Neural progenitor cell (in vitro differentiated cells): ENCODE results near the gene TNFRSF8. TPM values are rescaled to one million over a fixed set of nuclear protein-coding genes. Genes with fewer than 3 reads are reported as not detected.

Source experiments
- DNase-seq: peaks from one replicate; pipeline ENCODE4 v3.0.0-alpha.2; 2016; ENCODE audit warnings: low spot score
- H2AFZ ChIP-seq: fragments of 200-600 bp; sonication (generic); replicated peaks from 2 replicates; pipeline ENCODE4 v1.6.1; 2016; ENCODE audit warnings: antibody characterized with exemption
- H3F3A ChIP-seq: fragments of 200-600 bp; sonication (generic); 2 replicates; pipeline ENCODE4 v1.6.1; 2016; ENCODE audit warnings: antibody characterized with exemption, low read depth
- H3K27ac ChIP-seq: fragments of 200-600 bp; sonication (generic); 2 replicates; pipeline ENCODE4 v1.5.1; 2016; ENCODE audit warnings: mild to moderate bottlenecking
- H3K27me3 ChIP-seq: fragments of 200-600 bp; sonication (generic); 2 replicates; pipeline ENCODE4 v1.6.1; 2016; ENCODE audit warnings: mild to moderate bottlenecking, moderate library complexity
- H3K36me3 ChIP-seq: fragments of 200-600 bp; sonication (generic); 2 replicates; pipeline ENCODE4 v1.5.1; 2016
- H3K4me1 ChIP-seq: fragments of 200-600 bp; sonication (generic); 2 replicates; pipeline ENCODE4 v1.6.1; 2016; ENCODE audit warnings: mixed run types
- H3K4me2 ChIP-seq: fragments of 200-600 bp; sonication (generic); 2 replicates; pipeline ENCODE4 v1.6.1; 2016
- H3K4me3 ChIP-seq: fragments of 200-600 bp; sonication (generic); 2 replicates; pipeline ENCODE4 v1.5.1; 2016
- H3K79me2 ChIP-seq: fragments of 200-600 bp; sonication (generic); 2 replicates; pipeline ENCODE4 v1.6.1; 2016; ENCODE audit warnings: low read depth
- H3K9ac ChIP-seq: fragments of 200-600 bp; sonication (generic); 2 replicates; pipeline ENCODE4 v1.6.1; 2016
- H3K9me3 ChIP-seq: fragments of 200-600 bp; sonication (generic); 2 replicates; pipeline ENCODE4 v1.5.1; 2016; ENCODE audit warnings: low read depth
- H4K20me1 ChIP-seq: fragments of 200-600 bp; sonication (generic); 2 replicates; pipeline ENCODE4 v1.6.1; 2016; ENCODE audit warnings: low read depth
- H3K27ac Mint-ChIP-seq: 3 replicates; pipeline ENCODE4 v1.8.0; 2021; ENCODE audit warnings: mixed read lengths
- H3K27me3 Mint-ChIP-seq: 2 replicates; pipeline ENCODE4 v1.8.0; 2022; ENCODE audit warnings: low read depth, mild to moderate bottlenecking, inconsistent platforms, moderate library complexity, mixed read lengths; ENCODE audit not compliant: insufficient read depth
- H3K36me3 Mint-ChIP-seq: 3 replicates; pipeline ENCODE4 v1.8.0; 2021; ENCODE audit warnings: mixed read lengths
- H3K4me1 Mint-ChIP-seq: 3 replicates; pipeline ENCODE4 v1.8.0; 2021; ENCODE audit warnings: mixed read lengths
- H3K4me3 Mint-ChIP-seq: 3 replicates; pipeline ENCODE4 v1.8.0; 2021; ENCODE audit warnings: mild to moderate bottlenecking, moderate library complexity, mixed read lengths
- H3K9me3 Mint-ChIP-seq: 3 replicates; pipeline ENCODE4 v1.8.0; 2020; ENCODE audit warnings: mixed read lengths
- CTCF ChIP-seq: fragments of 200-600 bp; sonication (generic); IDR thresholded peaks from 2 replicates; pipeline ENCODE4 v1.5.1; 2017; ENCODE audit warnings: antibody characterized with exemption, mild to moderate bottlenecking
- EZH2 ChIP-seq: fragments of 200-600 bp; sonication (generic); IDR thresholded peaks from 2 replicates; pipeline ENCODE4 v1.6.1; 2017; ENCODE audit warnings: antibody characterized with exemption, mild to moderate bottlenecking, moderate library complexity
- EZH2phosphoT487 ChIP-seq: fragments of 200-600 bp; sonication (generic); IDR thresholded peaks from 2 replicates; pipeline ENCODE4 v1.6.1; 2017; ENCODE audit warnings: antibody characterized with exemption
- total RNA-seq: library from RNA; depleted of rRNA; stranded (reverse); fragments of >200 nt; gene quantifications from 2 replicates; pipeline ENCODE4 v1.2.3, GENCODE V29; 2015; ENCODE audit warnings: low replicate concordance

Gene TNFRSF8
- total RNA-seq, 1 donor from 2014 or later = not detected

- Histone ChIP-seq H3K27ac (no peak overlapping the region), H3K4me2 (no peak overlapping the region), H3K36me3 (no peaks in the 10 kb centered on the region), H3F3A (no peaks in the 10 kb centered on the region), H3K27me3 (no peaks in the 10 kb centered on the region), H3K79me2 (no peaks in the 10 kb centered on the region), H3K4me3 (no peak overlapping the region), H3K9ac (no peak overlapping the region), H3K9me3 (no peaks in the 10 kb centered on the region), H3K4me1 (no peaks in the 10 kb centered on the region), H4K20me1 (no peaks in the 10 kb centered on the region), H2AFZ (no peak overlapping the region)
- Mint-ChIP-seq H3K27me3 (peaks cover 8% of the 10 kb centered on the region), H3K36me3 (no peaks in the 10 kb centered on the region), H3K27ac (no peak overlapping the region), H3K4me1 (no peaks in the 10 kb centered on the region), H3K9me3 (peaks cover 3% of the 10 kb centered on the region), H3K4me3 (no peak overlapping the region)
- TF ChIP-seq CTCF = no peak
- TF ChIP-seq EZH2 = no peak
- no peak for TF ChIP-seq EZH2phosphoT487
- no peak for DNase-seq
These were observed 33.5 kb downstream of the TNFRSF8 start for GRCh38 chr1:12096615-12097014.

GRCh38 chr1:12097321-12097720, 34.2 kb downstream of the TNFRSF8 start:
- Histone ChIP-seq H3K4me1 (no peaks in the 10 kb centered on the region), H4K20me1 (no peaks in the 10 kb centered on the region), H3K27me3 (no peaks in the 10 kb centered on the region), H3K9me3 (no peaks in the 10 kb centered on the region), H3K36me3 (no peaks in the 10 kb centered on the region), H3K4me2 (no peak overlapping the region), H3K9ac (no peak overlapping the region), H2AFZ (no peak overlapping the region), H3F3A (no peaks in the 10 kb centered on the region), H3K27ac (no peak overlapping the region), H3K79me2 (no peaks in the 10 kb centered on the region), H3K4me3 (no peak overlapping the region)
- DNase-seq = no peak
- Mint-ChIP-seq H3K27me3 (peaks cover 8% of the 10 kb centered on the region), H3K27ac (no peak overlapping the region), H3K9me3 (peaks cover 3% of the 10 kb centered on the region), H3K4me1 (no peaks in the 10 kb centered on the region), H3K4me3 (no peak overlapping the region), H3K36me3 (no peaks in the 10 kb centered on the region)
- no peak for TF ChIP-seq CTCF
- no peak for TF ChIP-seq EZH2
- TF ChIP-seq EZH2phosphoT487 = no peak

GRCh38 chr1:12098786-12099185, 35.7 kb downstream of the TNFRSF8 start:
- Histone ChIP-seq H2AFZ (no peak overlapping the region), H3K27ac (no peak overlapping the region), H3K79me2 (no peaks in the 10 kb centered on the region), H3F3A (no peaks in the 10 kb centered on the region), H3K9me3 (no peaks in the 10 kb centered on the region), H3K4me1 (no peaks in the 10 kb centered on the region), H3K9ac (no peak overlapping the region), H4K20me1 (no peaks in the 10 kb centered on the region), H3K27me3 (no peaks in the 10 kb centered on the region), H3K4me2 (no peak overlapping the region), H3K36me3 (no peaks in the 10 kb centered on the region), H3K4me3 (no peak overlapping the region)
- TF ChIP-seq EZH2phosphoT487 (no peak), CTCF (no peak), EZH2 (no peak)
- Mint-ChIP-seq H3K9me3 (peaks cover 3% of the 10 kb centered on the region), H3K4me1 (no peaks in the 10 kb centered on the region), H3K4me3 (no peak overlapping the region), H3K36me3 (no peaks in the 10 kb centered on the region), H3K27me3 (peaks cover 6% of the 10 kb centered on the region), H3K27ac (no peak overlapping the region)
- no peak for DNase-seq

- Mint-ChIP-seq H3K4me3 (no peak overlapping the region), H3K27me3 (peaks cover 6% of the 10 kb centered on the region)
These were observed 36.5 kb downstream of the TNFRSF8 start for GRCh38 chr1:12099610-12100009.

More at GRCh38 chr1:12099610-12100009, 36.5 kb downstream of the TNFRSF8 start:
- Mint-ChIP-seq H3K36me3 (no peaks in the 10 kb centered on the region), H3K4me1 (no peaks in the 10 kb centered on the region), H3K9me3 (peaks cover 3% of the 10 kb centered on the region), H3K27ac (no peak overlapping the region)
- Histone ChIP-seq H3F3A (no peaks in the 10 kb centered on the region), H3K27ac (no peak overlapping the region), H2AFZ (no peak overlapping the region), H3K9ac (no peak overlapping the region), H3K4me3 (no peak overlapping the region), H3K36me3 (no peaks in the 10 kb centered on the region), H3K27me3 (no peaks in the 10 kb centered on the region), H3K4me2 (no peak overlapping the region), H4K20me1 (no peaks in the 10 kb centered on the region), H3K4me1 (no peaks in the 10 kb centered on the region), H3K79me2 (no peaks in the 10 kb centered on the region), H3K9me3 (no peaks in the 10 kb centered on the region)
- DNase-seq = no peak
- TF ChIP-seq CTCF (no peak), EZH2phosphoT487 (no peak), EZH2 (no peak)
